GM20000 (cell line): Measurements from ENCODE around the gene TRPV6.

Source experiments
- DNase-seq: peaks from one replicate; pipeline ENCODE4 v3.0.0; 2012; ENCODE audit warnings: low spot score
- TF ChIP-seq, protein P1 (sequence below): IDR thresholded peaks from 2 replicates; pipeline ENCODE4 v1.5.1; 2012; ENCODE audit warnings: mild to moderate bottlenecking, control low read depth; ENCODE audit errors: extremely low read depth, missing control alignments

TRPV6 gene

DNA sequence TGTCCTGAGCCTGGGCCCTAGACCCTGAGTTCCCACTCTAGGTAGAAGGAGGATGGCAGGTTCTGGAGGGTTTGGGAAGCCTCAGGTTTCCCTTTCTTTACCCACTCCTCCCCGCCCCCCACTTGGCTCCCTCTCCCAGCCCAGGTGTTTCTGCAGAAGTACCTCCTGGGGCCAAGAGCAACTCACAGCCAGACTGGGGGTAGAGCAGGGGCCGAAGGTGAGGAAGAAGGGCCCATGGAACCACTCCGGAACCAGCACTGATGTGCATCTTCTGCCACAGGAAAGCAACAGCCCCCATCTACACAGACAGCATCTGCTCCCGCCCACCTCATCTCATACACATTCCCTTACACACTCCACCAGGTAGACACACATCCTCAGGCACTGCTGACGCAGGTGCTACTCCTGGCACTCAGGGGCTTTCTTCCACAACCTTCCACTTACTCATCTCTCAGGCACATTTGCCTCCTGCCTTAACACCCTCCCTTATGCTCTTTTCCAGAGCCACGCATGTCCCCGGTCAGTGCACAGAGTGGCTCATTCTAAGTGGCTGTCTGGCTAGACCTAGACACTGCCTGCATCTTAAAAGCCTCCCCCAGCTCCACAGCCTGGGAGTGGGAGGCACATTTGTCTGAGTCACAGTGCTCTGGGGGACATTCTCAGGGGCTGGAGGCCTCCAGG, 28.8 kb downstream of the TRPV6 start:
- TF ChIP-seq, protein P1, sequence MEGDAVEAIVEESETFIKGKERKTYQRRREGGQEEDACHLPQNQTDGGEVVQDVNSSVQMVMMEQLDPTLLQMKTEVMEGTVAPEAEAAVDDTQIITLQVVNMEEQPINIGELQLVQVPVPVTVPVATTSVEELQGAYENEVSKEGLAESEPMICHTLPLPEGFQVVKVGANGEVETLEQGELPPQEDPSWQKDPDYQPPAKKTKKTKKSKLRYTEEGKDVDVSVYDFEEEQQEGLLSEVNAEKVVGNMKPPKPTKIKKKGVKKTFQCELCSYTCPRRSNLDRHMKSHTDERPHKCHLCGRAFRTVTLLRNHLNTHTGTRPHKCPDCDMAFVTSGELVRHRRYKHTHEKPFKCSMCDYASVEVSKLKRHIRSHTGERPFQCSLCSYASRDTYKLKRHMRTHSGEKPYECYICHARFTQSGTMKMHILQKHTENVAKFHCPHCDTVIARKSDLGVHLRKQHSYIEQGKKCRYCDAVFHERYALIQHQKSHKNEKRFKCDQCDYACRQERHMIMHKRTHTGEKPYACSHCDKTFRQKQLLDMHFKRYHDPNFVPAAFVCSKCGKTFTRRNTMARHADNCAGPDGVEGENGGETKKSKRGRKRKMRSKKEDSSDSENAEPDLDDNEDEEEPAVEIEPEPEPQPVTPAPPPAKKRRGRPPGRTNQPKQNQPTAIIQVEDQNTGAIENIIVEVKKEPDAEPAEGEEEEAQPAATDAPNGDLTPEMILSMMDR = no peak
- DNase-seq = no peak

DNA sequence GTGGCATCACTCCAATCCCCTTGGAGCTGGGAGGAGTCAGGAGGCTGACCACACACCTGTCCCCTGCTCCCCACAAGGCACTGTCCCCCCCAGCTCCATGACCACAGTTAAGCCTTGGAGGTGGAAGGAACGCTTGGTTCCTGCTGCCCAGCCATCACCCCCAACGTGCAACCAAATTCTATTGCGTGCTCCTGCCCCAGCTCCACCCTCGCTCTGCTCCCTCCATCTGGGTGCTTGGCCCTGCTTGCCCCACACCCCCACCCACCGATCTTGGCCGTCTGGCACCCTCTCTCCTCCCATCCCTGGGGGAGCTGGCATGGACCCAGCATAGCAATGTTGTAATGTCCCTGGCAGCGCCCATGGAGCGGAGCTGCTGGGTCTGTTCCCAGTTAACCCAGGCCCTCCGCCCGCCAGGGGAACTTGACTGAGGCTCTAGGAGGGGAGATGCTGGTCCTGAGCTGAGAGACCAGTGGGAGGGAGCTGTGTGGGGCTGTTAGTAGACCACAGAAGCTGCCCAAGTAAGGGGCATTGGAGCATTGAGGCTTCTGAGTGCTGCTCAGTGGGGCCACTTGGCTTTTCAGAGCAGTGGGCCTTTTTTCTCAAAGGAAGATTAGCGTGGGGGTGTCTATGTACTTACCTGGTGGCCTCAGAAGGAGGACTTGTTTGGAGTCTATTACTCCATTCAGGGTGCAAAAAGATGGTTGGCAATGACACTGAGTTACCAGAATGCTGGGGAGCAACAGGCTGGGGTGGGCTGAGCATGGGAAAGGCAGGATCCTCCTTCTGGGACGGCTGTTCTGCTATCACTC, 29.6 kb downstream of the TRPV6 start:
- TF ChIP-seq, protein P1 = no peak
- no peak for DNase-seq

GRCh38 chr7:142855114-142855743, 30.3 kb downstream of the TRPV6 start:
- DNase-seq = no peak
- TF ChIP-seq, protein P1 = no peak

GRCh38 chr7:142854372-142855113, 31.0 kb downstream of the TRPV6 start, which contains the start of gene EPHB6:
Gene EPHB6, plus strand, starts transcription at chr7:142855076. Its CDS starts 8,152 bp downstream, at chr7:142863228.
- peak; percentile 86 for DNase-seq
- TF ChIP-seq, protein P1 = no peak

DNA sequence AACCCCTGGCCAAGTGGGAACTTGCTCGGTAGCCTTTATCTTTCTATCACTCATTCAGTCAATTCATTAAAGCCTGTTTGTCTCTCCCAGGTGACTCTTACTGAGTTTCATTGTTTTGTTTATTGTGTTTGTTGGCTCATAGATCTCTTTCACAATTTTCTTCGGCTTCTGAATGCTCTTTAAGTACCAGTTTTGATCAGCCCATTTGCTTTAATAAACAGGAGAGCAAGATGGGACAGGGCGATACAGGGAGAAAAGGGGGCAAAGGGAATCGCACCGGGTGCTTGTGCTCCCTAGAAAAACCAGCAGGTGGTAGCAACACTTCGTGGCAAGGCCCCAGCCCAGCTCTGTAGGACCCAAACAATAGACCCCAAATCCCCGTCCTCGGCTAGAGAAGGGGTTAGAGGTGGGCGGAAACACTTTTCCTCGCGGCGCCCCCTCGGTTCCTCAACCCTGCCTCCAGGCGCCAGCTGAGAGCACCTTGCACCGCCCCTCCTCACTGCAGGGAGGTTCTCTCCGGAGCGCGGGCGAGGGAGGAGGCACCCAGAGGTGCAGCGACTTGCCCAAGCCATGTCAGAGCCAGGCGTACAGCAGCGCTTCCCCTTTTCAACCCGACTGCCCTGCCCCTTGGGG, 31.7 kb downstream of the TRPV6 start:
- peak; percentile 88 for DNase-seq

DNA sequence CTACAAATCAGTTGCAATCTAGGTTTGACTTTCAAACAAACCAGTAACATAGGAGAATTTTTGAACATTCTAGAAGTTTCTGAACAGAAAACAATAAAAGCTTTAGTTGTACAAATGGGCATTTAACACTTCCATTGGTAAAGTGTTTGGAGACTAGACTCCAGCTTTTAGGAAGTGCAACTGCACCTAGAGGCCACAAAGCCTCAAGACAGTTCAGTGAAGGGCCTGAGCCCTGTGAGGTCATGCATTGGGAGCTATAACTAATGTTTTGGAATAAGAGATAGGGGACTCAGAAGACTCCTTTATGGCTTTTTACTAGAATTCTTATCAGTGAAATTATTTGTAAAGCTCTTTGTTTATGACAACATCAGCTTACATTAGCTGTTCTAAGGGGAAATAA, 33.6 kb downstream of the TRPV6 start:
- TF ChIP-seq, protein P1 = no peak
- DNase-seq = no peak

More for the DNA sequence above, 31.7 kb downstream of the TRPV6 start:
- TF ChIP-seq, protein P1 = peak; percentile 56
